Ovary (tissue), 9 donors: ENCODE results near the gene ANO7. TPM values are rescaled to one million over a fixed set of nuclear protein-coding genes. Genes with fewer than 3 reads are reported as not detected.

ENCODE experiments used
- DNase-seq, 5 donors: peaks; one replicate each; pipeline ENCODE4 v3.0.0-alpha.2; 2019 to 2020
- H3K27ac ChIP-seq, 2 donors: fragments of 200-600 bp; one replicate each; pipeline versions ENCODE4 v1.5.1 to v1.8.0; 2019 to 2022
- H3K27me3 ChIP-seq: fragments of 200-600 bp; one replicate; pipeline ENCODE4 v1.8.0; 2022
- H3K36me3 ChIP-seq: fragments of 200-600 bp; sonication (generic); one replicate; pipeline ENCODE4 v1.5.1; 2019
- H3K4me1 ChIP-seq: one replicate; pipeline ENCODE4 v1.8.1; 2013; ENCODE audit warnings: mild to moderate bottlenecking, moderate library complexity; ENCODE audit not compliant: insufficient read depth
- H3K4me3 ChIP-seq: fragments of 200-600 bp; sonication (generic); one replicate; pipeline ENCODE4 v1.5.1; 2017
- H3K9me3 ChIP-seq, 2 donors: fragments of 200-600 bp in 1 of 2; sonication (generic) in 1 of 2; one replicate each; pipeline versions ENCODE4 v1.5.1 to v1.8.1; 2013 to 2019; ENCODE audit warnings: mild to moderate bottlenecking in 1 of 2, moderate library complexity in 1 of 2
- CTCF ChIP-seq, 3 donors: fragments of 450-650 bp in 2 of 3; fragments of 200-600 bp in 1 of 3; IDR thresholded peaks; one replicate each; pipeline versions ENCODE4 v1.5.1 to v1.8.0; 2016 to 2022; ENCODE audit warnings: antibody characterized with exemption in 3 of 3, mild to moderate bottlenecking in 1 of 3
- EP300 ChIP-seq: sonication (generic); formaldehyde crosslinking; IDR thresholded peaks from one replicate; pipeline ENCODE4 v1.6.1; 2017; ENCODE audit warnings: antibody characterized with exemption
- POLR2A ChIP-seq: fragments of 450-650 bp; IDR thresholded peaks from one replicate; pipeline ENCODE4 v1.6.1; 2017; ENCODE audit warnings: antibody characterized with exemption, mild to moderate bottlenecking, moderate library complexity
- WGBS, 3 donors: extraction: QIAGEN DNeasy Blood & Tissue Kit in 1 of 3; methylation state at CpG; one replicate each; pipeline versions ENCODE4 v1.1.5 to v1.1.7; 2013 to 2017; 5-methylcytosine and 5-hydroxymethylcytosine counted together
- intact Hi-C, 4 donors: fragments of 100-400 bp; cut with DNase I; formaldehyde crosslinking; loops; one replicate each; pipeline versions ENCODE4 v1.11.0 to v1.15.1; 2022 to 2023
- polyA plus RNA-seq, 2 donors: library from polyadenylated mRNA; stranded (reverse); fragments of 200-250 nt in 1 of 2; fragments of 350-450 nt in 1 of 2; fragmentation: Illumina TruSeq in 1 of 2; extraction: RNeasy Lipid Tissue Mini Kit (QIAGEN cat#74804) in 1 of 2; gene quantifications; one replicate each; pipeline ENCODE4 v1.2.3, GENCODE V29; 2013 to 2014
- total RNA-seq, 7 donors: library from RNA; depleted of rRNA in 2 of 7; stranded (reverse); fragments of >200 nt in 2 of 7; fragmentation: NEBNext Ultra II Directional in 3 of 7; extraction: Animal tissue kit (Norgen Biotek cat#: 25700) in 3 of 7; gene quantifications; one replicate each; pipeline versions ENCODE4 v1.1.0 to v1.2.4, GENCODE V29; 2016 to 2023
- donor health status: DM: no; HTN: no; CAD: no; lungs with moderate emphysema.
- donor health status: DM: no; HTN: no; CAD: no.
- donor health status: Bipolar disorder and iron deficiency.
- donor health status: DM: yes; HTN: yes; CAD: no.
- donor health status: DM: no; HTN: no; CAD: no.
- donor health status: DM: yes; HTN: yes; CAD: no.

Gene ANO7
- total and polyA plus RNA-seq, 9 donors = 0.87 to 6.5 (median 2.1) TPM

GRCh38 chr2:241156971-241157441 lies 31.5 kb upstream of the ANO7 start:
- no peak overlapping the region for H3K4me3 ChIP-seq
- 53 to 72% (median 63%) methylated on average over 5 of the region's 5 CpGs for WGBS, 3 donors
- no peaks in the 10 kb centered on the region for H3K36me3 ChIP-seq
- no peak for DNase-seq
- H3K9me3 ChIP-seq = no peaks in the 10 kb centered on the region
- H3K4me1 ChIP-seq = peaks cover 7% of the 10 kb centered on the region
- intact Hi-C loops = no loop called here
- no peaks in the 10 kb centered on the region for H3K27me3 ChIP-seq
- TF ChIP-seq EP300 (no peak), POLR2A (no peak), CTCF (IDR thresholded peaks at IDR 0.05) (no peak)
- no peak overlapping the region for H3K27ac ChIP-seq

- 92 to 94% (median 93%) methylated on average over 9 of the region's 9 CpGs for WGBS, 3 donors
- no peak for DNase-seq
- Histone ChIP-seq H3K9me3 (no peaks in the 10 kb centered on the region), H3K4me1 (peaks cover 10% of the 10 kb centered on the region), H3K27me3 (no peaks in the 10 kb centered on the region), H3K27ac (no peak overlapping the region), H3K36me3 (no peaks in the 10 kb centered on the region), H3K4me3 (no peak overlapping the region)
- TF ChIP-seq EP300 = no peak
- no peak for TF ChIP-seq CTCF (IDR thresholded peaks at IDR 0.05)
- no peak for TF ChIP-seq POLR2A
- intact Hi-C loops = no loop called here
Observed at GRCh38 chr2:241157841-241158545, 30.5 kb upstream of the ANO7 start.

GRCh38 chr2:241158546-241158900 lies 30.0 kb upstream of the ANO7 start:
- intact Hi-C loops = no loop called here
- TF ChIP-seq POLR2A (no peak), CTCF (IDR thresholded peaks at IDR 0.05) (no peak), EP300 (no peak)
- H3K9me3 ChIP-seq = no peaks in the 10 kb centered on the region
- no peaks in the 10 kb centered on the region for H3K36me3 ChIP-seq
- H3K27me3 ChIP-seq = no peaks in the 10 kb centered on the region
- no peak overlapping the region for H3K27ac ChIP-seq
- 86 to 96% (median 87%) methylated on average over 8 of the region's 8 CpGs for WGBS, 3 donors
- DNase-seq = no peak
- H3K4me1 ChIP-seq = peaks cover 10% of the 10 kb centered on the region
- no peak overlapping the region for H3K4me3 ChIP-seq

GRCh38 chr2:241159116-241159515 lies 29.4 kb upstream of the ANO7 start:
- Histone ChIP-seq H3K36me3 (no peaks in the 10 kb centered on the region), H3K4me3 (no peak overlapping the region), H3K27me3 (no peaks in the 10 kb centered on the region), H3K27ac (no peak overlapping the region), H3K9me3 (no peaks in the 10 kb centered on the region), H3K4me1 (peaks cover 10% of the 10 kb centered on the region)
- TF ChIP-seq EP300 (no peak), CTCF (IDR thresholded peaks at IDR 0.05) (no peak), POLR2A (no peak)
- 94 to 98% (median 95%) methylated on average over 5 of the region's 5 CpGs for WGBS, 3 donors
- intact Hi-C loops = no loop called here
- no peak for DNase-seq
